ENCODE measurements around the gene WFIKKN1. TPM values are rescaled to one million over a fixed set of nuclear protein-coding genes. Genes with fewer than 3 reads are reported as not detected.

The WFIKKN1 gene
- polyA plus RNA-seq, 3 donors: 0.76 TPM; not detected in 2

DNA sequence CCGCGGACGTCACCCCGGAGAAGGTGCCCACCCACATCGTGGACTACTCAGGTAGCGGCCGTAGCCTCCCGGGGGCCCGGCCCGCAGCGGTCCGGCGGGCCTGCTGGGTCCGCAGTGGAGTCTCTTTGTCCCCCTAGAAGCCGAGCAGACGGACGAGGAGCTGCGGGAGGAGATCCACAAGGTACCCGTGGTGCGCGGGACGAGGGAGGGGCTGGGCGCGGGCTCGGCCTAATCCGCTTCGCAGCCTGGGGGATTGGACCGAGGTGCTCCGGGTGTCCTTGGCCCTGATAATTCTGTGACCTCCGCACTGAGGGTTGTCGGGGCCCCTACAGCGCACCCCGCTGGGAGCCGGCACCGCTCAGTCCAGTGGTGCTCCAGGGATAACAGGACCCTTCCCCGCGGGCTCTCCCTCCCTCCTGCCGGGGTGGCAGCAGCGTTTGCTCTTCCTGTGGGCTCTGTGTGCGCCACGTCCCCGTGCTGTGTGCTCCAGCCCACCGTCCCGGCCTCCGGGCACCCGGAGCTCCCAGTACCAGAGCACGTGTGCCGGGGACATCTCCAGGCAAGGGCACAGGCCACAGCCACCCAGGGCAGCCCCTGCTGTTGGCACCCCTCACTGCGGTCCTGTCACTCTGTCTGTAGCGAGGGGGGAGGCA lies 37.9 kb downstream of the WFIKKN1 start:
- Histone ChIP-seq H3K9me3 (replicated peaks in 1 of 2; ENCODE audit: control insufficient read depth in 1 of 2, insufficient read depth in 1 of 2, low read length in 2 of 2) (no peaks in the 10 kb centered on the region), H3K4me2 (replicated peaks; ENCODE audit: extremely low read depth, low read length, poor library complexity, severe bottlenecking) (peak overlapping the region; percentile 96), H2AFZ (ENCODE audit: insufficient read depth, low read depth, low read length, poor library complexity, severe bottlenecking) (peak overlapping the region; percentile 74), H3K4me1 (ENCODE audit: control insufficient read depth in 1 of 2, insufficient read depth in 2 of 2, low read length in 2 of 2) (peaks cover 17 to 21% of the 10 kb centered on the region in 2 donors), H4K20me1 (ENCODE audit: insufficient read depth, low read length) (peaks cover 44% of the 10 kb centered on the region), H3K27ac (ENCODE audit: low read depth in 1 of 2, low read length in 2 of 2) (peak overlapping the region in 1 of 2 donors; percentile 68), H3K9ac (ENCODE audit: insufficient read depth, low read length, poor library complexity, severe bottlenecking) (peak overlapping the region; percentile 83), H3K27me3 (ENCODE audit: control insufficient read depth in 2 of 2, insufficient read depth in 2 of 2, low read length in 2 of 2) (no peaks in the 10 kb centered on the region), H3K79me2 (ENCODE audit: insufficient read depth, low read length) (peaks cover 20% of the 10 kb centered on the region), H3K36me3 (replicated peaks in 1 of 2; ENCODE audit: control insufficient read depth in 1 of 2, insufficient read depth in 2 of 2, low read length in 2 of 2) (peaks cover 44 to 45% of the 10 kb centered on the region in 2 donors), H3K4me3 (replicated peaks in 1 of 3; ENCODE audit: low read depth in 2 of 3, low read length in 3 of 3) (peak overlapping the region; percentile 72 to 87 (median 78))
- intact Hi-C loops (cut with micrococcal nuclease): no loop called here
- Mint-ChIP-seq H3K9me3 (no peaks in the 10 kb centered on the region), H3K27ac (peak overlapping the region in 1 of 7 donors; percentile 51), H3K4me3 (peak overlapping the region; percentile 70 to 78), H3K27me3 (ENCODE audit: low read depth in 3 of 3) (peaks cover 0 to 2% (median 2%) of the 10 kb centered on the region in 3 donors), H3K36me3 (peaks cover 26 to 41% of the 10 kb centered on the region in 2 donors), H3K4me1 (peaks cover 9% of the 10 kb centered on the region)
- WGBS (ENCODE audit: insufficient coverage): 8% methylated on average over 49 of the region's 50 CpGs
- DNase-seq: no peak
- TF ChIP-seq, protein P1, sequence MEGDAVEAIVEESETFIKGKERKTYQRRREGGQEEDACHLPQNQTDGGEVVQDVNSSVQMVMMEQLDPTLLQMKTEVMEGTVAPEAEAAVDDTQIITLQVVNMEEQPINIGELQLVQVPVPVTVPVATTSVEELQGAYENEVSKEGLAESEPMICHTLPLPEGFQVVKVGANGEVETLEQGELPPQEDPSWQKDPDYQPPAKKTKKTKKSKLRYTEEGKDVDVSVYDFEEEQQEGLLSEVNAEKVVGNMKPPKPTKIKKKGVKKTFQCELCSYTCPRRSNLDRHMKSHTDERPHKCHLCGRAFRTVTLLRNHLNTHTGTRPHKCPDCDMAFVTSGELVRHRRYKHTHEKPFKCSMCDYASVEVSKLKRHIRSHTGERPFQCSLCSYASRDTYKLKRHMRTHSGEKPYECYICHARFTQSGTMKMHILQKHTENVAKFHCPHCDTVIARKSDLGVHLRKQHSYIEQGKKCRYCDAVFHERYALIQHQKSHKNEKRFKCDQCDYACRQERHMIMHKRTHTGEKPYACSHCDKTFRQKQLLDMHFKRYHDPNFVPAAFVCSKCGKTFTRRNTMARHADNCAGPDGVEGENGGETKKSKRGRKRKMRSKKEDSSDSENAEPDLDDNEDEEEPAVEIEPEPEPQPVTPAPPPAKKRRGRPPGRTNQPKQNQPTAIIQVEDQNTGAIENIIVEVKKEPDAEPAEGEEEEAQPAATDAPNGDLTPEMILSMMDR (IDR thresholded peaks at IDR 0.05): no peak

DNA sequence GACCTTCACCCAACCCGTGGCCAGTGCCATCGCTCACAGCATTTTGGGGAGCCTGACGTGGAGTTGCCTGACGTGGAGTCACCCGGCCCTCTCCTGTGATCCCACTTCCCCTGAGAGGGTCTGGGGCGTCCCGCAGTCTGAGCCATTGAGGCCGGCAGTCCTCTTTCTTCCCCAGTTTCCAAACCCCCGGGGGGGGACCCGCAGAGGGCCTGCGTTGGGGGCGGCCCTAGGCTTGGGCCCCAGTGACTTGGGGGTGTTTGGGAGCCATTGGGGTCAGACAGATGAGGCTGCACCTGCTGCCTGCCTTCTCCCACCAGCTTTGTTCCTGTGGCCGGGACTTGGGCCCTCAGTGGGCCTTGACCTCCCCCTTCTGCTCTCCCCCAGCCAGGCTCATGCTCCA lies 38.9 kb downstream of the WFIKKN1 start:
- no peak overlapping the region for H3K4me3 ChIP-seq (replicated peaks in 1 of 3; ENCODE audit: low read depth in 2 of 3, low read length in 3 of 3)
- peaks cover 20% of the 10 kb centered on the region for H3K79me2 ChIP-seq (ENCODE audit: insufficient read depth, low read length)
- peak overlapping the region in 1 of 7 donors; percentile 27 for H3K27ac Mint-ChIP-seq
- no peak overlapping the region for H3K9ac ChIP-seq (ENCODE audit: insufficient read depth, low read length, poor library complexity, severe bottlenecking)
- peaks cover 0 to 1% of the 10 kb centered on the region in 2 donors for H3K27me3 ChIP-seq (ENCODE audit: control insufficient read depth in 2 of 2, insufficient read depth in 2 of 2, low read length in 2 of 2)
- no peak overlapping the region for H3K27ac ChIP-seq (ENCODE audit: low read depth in 1 of 2, low read length in 2 of 2)
- no peaks in the 10 kb centered on the region for H3K9me3 ChIP-seq (replicated peaks in 1 of 2; ENCODE audit: control insufficient read depth in 1 of 2, insufficient read depth in 1 of 2, low read length in 2 of 2)
- peaks cover 17 to 23% of the 10 kb centered on the region in 2 donors for H3K4me1 ChIP-seq (ENCODE audit: control insufficient read depth in 1 of 2, insufficient read depth in 2 of 2, low read length in 2 of 2)
- H3K36me3 Mint-ChIP-seq: peaks cover 30 to 47% of the 10 kb centered on the region in 2 donors
- H3K4me1 Mint-ChIP-seq: peaks cover 10% of the 10 kb centered on the region
- H3K4me3 Mint-ChIP-seq: no peak overlapping the region
- peaks cover 2 to 5% (median 3%) of the 10 kb centered on the region in 3 donors for H3K27me3 Mint-ChIP-seq (ENCODE audit: low read depth in 3 of 3)
- H2AFZ ChIP-seq (ENCODE audit: insufficient read depth, low read depth, low read length, poor library complexity, severe bottlenecking): no peak overlapping the region
- peaks cover 48 to 50% of the 10 kb centered on the region in 2 donors for H3K36me3 ChIP-seq (replicated peaks in 1 of 2; ENCODE audit: control insufficient read depth in 1 of 2, insufficient read depth in 2 of 2, low read length in 2 of 2)
- H3K9me3 Mint-ChIP-seq: no peaks in the 10 kb centered on the region
- peaks cover 53% of the 10 kb centered on the region for H4K20me1 ChIP-seq (ENCODE audit: insufficient read depth, low read length)
- no peak for DNase-seq
- TF ChIP-seq, protein P1 (IDR thresholded peaks at IDR 0.05): no peak
- WGBS (ENCODE audit: insufficient coverage): 98% methylated on average over 12 of the region's 13 CpGs
- no peak overlapping the region for H3K4me2 ChIP-seq (replicated peaks; ENCODE audit: extremely low read depth, low read length, poor library complexity, severe bottlenecking)
- intact Hi-C loops (cut with micrococcal nuclease): no loop called here
